GM18868 (cell line): ENCODE data around the gene SSX2B.
"Not testable (repeated sequence)": the region's sequence is repeated elsewhere in the genome, so short reads cannot be mapped to it uniquely, and the experiment has no call there.

Experiments
- ATAC-seq: cut with Tn5 transposase; IDR thresholded peaks from one replicate; pipeline ENCODE4 v1.9.1; 2021; ENCODE audit warnings: mild to moderate bottlenecking, moderate library complexity; ENCODE audit not compliant: unreplicated experiment

Gene SSX2B

GRCh38 chrX:52750952-52751351 lies at the start of gene SSX2B:
Gene SSX2B, plus strand, starts transcription at chrX:52751252. Its CDS starts 1,429 bp downstream, at chrX:52752681.
- ATAC-seq, result not testable (repeated sequence)

- ATAC-seq, result not testable (repeated sequence)
Measured at GRCh38 chrX:52707078-52707477, 44.0 kb upstream of the SSX2B start, which contains the start of gene SSX2. Gene SSX2, minus strand, starts transcription at chrX:52707178. Its CDS starts 1,429 bp downstream, at chrX:52705749.

- not testable (repeated sequence) for ATAC-seq
Measured at GRCh38 chrX:52765983-52766382, 14.9 kb downstream of the SSX2B start.

GRCh38 chrX:52773504-52773903 lies 22.5 kb downstream of the SSX2B start:
- ATAC-seq, result not testable (repeated sequence)

GRCh38 chrX:52797327-52797726 lies 46.3 kb downstream of the SSX2B start, which contains the start of gene SPANXN5:
Gene SPANXN5, minus strand, starts transcription at chrX:52797427. Its CDS starts 79 bp downstream, at chrX:52797348.
- ATAC-seq, result not testable (repeated sequence)

GRCh38 chrX:52804876-52805275 lies 53.8 kb downstream of the SSX2B start:
- ATAC-seq, result not testable (repeated sequence)
